GM18519 (cell line): ENCODE measurements around the gene HDAC5.
"Not testable (repeated sequence)": the region's sequence is repeated elsewhere in the genome, so short reads cannot be mapped to it uniquely, and the experiment has no call there.

ENCODE experiments used
- ATAC-seq: cut with Tn5 transposase; IDR thresholded peaks from one replicate; pipeline ENCODE4 v1.9.1; 2021; ENCODE audit warnings: mild to moderate bottlenecking, moderate library complexity; ENCODE audit not compliant: unreplicated experiment, low FRiP score

The HDAC5 gene

GRCh38 chr17:44123356-44124117, at the start of gene HDAC5:
HDAC5 (minus strand) TSS chr17:44123641; CDS start chr17:44117515, 6,126 bp downstream.
- peak; percentile 80 for ATAC-seq

- no peak for ATAC-seq
Observed at GRCh38 chr17:44171931-44172455, 48.6 kb upstream of the HDAC5 start.

GRCh38 chr17:44170499-44171201, 47.2 kb upstream of the HDAC5 start, which contains the start of gene ASB16:
ASB16 (plus strand) TSS chr17:44170704; CDS start chr17:44170790, 86 bp downstream.
- ATAC-seq: no peak

GRCh38 chr17:44170135-44170498, 46.7 kb upstream of the HDAC5 start:
- no peak for ATAC-seq

- no peak for ATAC-seq
Observed at GRCh38 chr17:44167181-44167861, 43.9 kb upstream of the HDAC5 start.

- ATAC-seq: no peak
Observed at GRCh38 chr17:44164476-44164875, 41.0 kb upstream of the HDAC5 start.

GRCh38 chr17:44159519-44160210, 36.2 kb upstream of the HDAC5 start:
- no peak for ATAC-seq

GRCh38 chr17:44155488-44155887, 32.0 kb upstream of the HDAC5 start:
- ATAC-seq: no peak

- no peak for ATAC-seq
Observed at GRCh38 chr17:44152875-44153274, 29.4 kb upstream of the HDAC5 start.

- no peak for ATAC-seq
Observed at GRCh38 chr17:44149750-44150329, 26.4 kb upstream of the HDAC5 start.

GRCh38 chr17:44149066-44149465, 25.6 kb upstream of the HDAC5 start:
- not testable (repeated sequence) for ATAC-seq

- ATAC-seq: no peak
Observed at GRCh38 chr17:44147812-44148211, 24.4 kb upstream of the HDAC5 start.

GRCh38 chr17:44146375-44147346, 23.2 kb upstream of the HDAC5 start:
- ATAC-seq: no peak

- ATAC-seq: no peak
Observed at GRCh38 chr17:44144966-44145739, 21.7 kb upstream of the HDAC5 start.

- ATAC-seq: not testable (repeated sequence)
Observed at GRCh38 chr17:44143921-44144320, 20.5 kb upstream of the HDAC5 start.

GRCh38 chr17:44137891-44138709, 14.7 kb upstream of the HDAC5 start:
- no peak for ATAC-seq
